ENCODE measurements around the gene PHPT1. TPM values are rescaled to one million over a fixed set of nuclear protein-coding genes. Genes with fewer than 3 reads are reported as not detected.

Gene PHPT1
- total and polyA plus RNA-seq, 2 of the 13 experiments (the other 11 are each of a cell fraction or from before 2014, with no cell fraction given): 189 to 192 TPM

DNA sequence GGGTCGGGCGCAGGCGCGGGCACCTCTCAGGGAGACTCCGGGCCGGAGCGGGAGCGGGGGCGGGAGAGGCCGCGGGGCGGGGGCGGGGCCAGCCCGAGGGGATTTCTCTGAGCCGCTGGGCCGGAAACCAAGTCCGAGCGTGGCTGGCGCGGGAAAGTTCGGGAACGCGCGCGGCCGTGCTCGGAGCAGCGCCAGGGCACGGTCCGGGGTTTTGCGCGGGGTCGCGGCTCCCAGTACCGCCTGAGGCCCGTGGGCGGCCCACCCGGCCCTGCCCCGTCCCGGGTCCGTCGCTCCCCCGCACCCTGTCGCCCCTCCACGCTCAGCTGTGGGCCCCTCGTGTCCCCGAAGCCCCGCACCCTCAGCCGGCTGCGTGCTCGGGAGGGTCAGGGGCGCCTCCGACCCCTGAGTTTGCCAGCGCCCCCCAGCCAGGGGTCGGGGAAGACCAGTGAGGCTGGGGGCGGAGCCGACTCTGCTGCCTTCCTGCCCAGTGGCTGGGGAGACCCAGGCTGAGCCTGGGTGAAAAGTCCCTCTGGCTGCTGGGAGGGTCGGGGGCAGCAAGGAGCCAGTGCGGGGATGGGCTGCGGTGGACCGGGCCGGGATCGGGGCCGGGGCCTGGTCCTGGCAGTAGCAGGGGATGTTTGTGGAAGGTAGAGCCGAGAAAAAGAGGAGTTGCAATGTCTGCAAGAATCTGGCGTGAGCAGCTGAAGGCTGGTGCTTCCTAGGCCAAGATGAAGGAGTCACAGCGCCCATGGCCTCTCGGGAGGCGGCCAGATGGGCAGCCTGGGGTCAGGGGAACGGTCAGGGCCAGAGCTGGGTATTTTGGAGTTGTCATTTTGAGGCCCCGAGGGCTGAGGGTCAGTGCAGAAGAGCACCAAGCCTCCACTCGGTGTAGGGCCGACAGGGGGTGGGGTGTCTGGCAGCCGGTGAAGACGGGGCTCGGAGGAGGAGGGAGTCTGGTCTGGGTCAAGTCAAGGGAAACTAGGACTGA lies 37.7 kb downstream of the PHPT1 start (continued):
- TF ChIP-seq NR2F1 (CRISPR knock-in tag; IDR thresholded peaks at IDR 0.05) (peak in 1 of 2 experiments; percentile 33; a peak in 1 of 4 replicates), PHF21A (CRISPR knock-in tag; IDR thresholded peaks at IDR 0.05) (no peak; the same call in 1 of the 2 replicates), PHF5A (CRISPR knock-in tag; IDR thresholded peaks at IDR 0.05; ENCODE audit: low read depth, unreplicated experiment) (no peak), U2AF1 (optimal IDR thresholded peaks at IDR 0.05; ENCODE audit: low read depth, low read length) (peak; percentile 24), ZFP41 (CRISPR knock-in tag; IDR thresholded peaks at IDR 0.05; ENCODE audit: borderline replicate concordance) (0 out of 2 replicates have a peak, but pooled peaks have one; percentile 22), ZNF776 (CRISPR knock-in tag; IDR thresholded peaks at IDR 0.05) (no peak), NFE2L1 (CRISPR knock-in tag; IDR thresholded peaks at IDR 0.05; ENCODE audit: borderline replicate concordance) (no peak), ZNF230 (CRISPR knock-in tag; IDR thresholded peaks at IDR 0.05) (peak; percentile 64; the same call in 1 of the 2 replicates), PAWR (CRISPR knock-in tag; IDR thresholded peaks at IDR 0.05; ENCODE audit: borderline replicate concordance) (no peak), AHR (CRISPR knock-in tag; IDR thresholded peaks at IDR 0.05) (no peak; the same call in 1 of the 2 replicates), MED1 (CRISPR knock-in tag; IDR thresholded peaks at IDR 0.05) (peak; percentile 27; the same call in 1 of the 2 replicates), SP1 (IDR thresholded peaks at IDR 0.05) (no peak), SP1 (CRISPR knock-in tag; IDR thresholded peaks at IDR 0.05) (no peak), SRSF9 (IDR thresholded peaks at IDR 0.05; ENCODE audit: borderline replicate concordance, insufficient read depth, low read depth, low read length, poor library complexity, severe bottlenecking) (no peak), TCF12 (IDR thresholded peaks at IDR 0.05) (no peak), TCF12 (CRISPR knock-in tag; IDR thresholded peaks at IDR 0.05) (no peak), ZNF713 (CRISPR knock-in tag; IDR thresholded peaks at IDR 0.05) (no peak)
- TF ChIP-seq, protein P1, sequence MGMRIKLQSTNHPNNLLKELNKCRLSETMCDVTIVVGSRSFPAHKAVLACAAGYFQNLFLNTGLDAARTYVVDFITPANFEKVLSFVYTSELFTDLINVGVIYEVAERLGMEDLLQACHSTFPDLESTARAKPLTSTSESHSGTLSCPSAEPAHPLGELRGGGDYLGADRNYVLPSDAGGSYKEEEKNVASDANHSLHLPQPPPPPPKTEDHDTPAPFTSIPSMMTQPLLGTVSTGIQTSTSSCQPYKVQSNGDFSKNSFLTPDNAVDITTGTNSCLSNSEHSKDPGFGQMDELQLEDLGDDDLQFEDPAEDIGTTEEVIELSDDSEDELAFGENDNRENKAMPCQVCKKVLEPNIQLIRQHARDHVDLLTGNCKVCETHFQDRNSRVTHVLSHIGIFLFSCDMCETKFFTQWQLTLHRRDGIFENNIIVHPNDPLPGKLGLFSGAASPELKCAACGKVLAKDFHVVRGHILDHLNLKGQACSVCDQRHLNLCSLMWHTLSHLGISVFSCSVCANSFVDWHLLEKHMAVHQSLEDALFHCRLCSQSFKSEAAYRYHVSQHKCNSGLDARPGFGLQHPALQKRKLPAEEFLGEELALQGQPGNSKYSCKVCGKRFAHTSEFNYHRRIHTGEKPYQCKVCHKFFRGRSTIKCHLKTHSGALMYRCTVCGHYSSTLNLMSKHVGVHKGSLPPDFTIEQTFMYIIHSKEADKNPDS (CRISPR knock-in tag; IDR thresholded peaks at IDR 0.05): 0 out of 2 replicates have a peak, but pooled peaks have one; percentile 71
- TF ChIP-seq, protein P2, sequence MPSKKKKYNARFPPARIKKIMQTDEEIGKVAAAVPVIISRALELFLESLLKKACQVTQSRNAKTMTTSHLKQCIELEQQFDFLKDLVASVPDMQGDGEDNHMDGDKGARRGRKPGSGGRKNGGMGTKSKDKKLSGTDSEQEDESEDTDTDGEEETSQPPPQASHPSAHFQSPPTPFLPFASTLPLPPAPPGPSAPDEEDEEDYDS (CRISPR knock-in tag; IDR thresholded peaks at IDR 0.05): 0 out of 2 replicates have a peak, but pooled peaks have one; percentile 21
- TF ChIP-seq, protein P3, sequence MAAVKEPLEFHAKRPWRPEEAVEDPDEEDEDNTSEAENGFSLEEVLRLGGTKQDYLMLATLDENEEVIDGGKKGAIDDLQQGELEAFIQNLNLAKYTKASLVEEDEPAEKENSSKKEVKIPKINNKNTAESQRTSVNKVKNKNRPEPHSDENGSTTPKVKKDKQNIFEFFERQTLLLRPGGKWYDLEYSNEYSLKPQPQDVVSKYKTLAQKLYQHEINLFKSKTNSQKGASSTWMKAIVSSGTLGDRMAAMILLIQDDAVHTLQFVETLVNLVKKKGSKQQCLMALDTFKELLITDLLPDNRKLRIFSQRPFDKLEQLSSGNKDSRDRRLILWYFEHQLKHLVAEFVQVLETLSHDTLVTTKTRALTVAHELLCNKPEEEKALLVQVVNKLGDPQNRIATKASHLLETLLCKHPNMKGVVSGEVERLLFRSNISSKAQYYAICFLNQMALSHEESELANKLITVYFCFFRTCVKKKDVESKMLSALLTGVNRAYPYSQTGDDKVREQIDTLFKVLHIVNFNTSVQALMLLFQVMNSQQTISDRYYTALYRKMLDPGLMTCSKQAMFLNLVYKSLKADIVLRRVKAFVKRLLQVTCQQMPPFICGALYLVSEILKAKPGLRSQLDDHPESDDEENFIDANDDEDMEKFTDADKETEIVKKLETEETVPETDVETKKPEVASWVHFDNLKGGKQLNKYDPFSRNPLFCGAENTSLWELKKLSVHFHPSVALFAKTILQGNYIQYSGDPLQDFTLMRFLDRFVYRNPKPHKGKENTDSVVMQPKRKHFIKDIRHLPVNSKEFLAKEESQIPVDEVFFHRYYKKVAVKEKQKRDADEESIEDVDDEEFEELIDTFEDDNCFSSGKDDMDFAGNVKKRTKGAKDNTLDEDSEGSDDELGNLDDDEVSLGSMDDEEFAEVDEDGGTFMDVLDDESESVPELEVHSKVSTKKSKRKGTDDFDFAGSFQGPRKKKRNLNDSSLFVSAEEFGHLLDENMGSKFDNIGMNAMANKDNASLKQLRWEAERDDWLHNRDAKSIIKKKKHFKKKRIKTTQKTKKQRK (IDR thresholded peaks at IDR 0.05; ENCODE audit: low read length): no peak
- TF ChIP-seq, protein P4, sequence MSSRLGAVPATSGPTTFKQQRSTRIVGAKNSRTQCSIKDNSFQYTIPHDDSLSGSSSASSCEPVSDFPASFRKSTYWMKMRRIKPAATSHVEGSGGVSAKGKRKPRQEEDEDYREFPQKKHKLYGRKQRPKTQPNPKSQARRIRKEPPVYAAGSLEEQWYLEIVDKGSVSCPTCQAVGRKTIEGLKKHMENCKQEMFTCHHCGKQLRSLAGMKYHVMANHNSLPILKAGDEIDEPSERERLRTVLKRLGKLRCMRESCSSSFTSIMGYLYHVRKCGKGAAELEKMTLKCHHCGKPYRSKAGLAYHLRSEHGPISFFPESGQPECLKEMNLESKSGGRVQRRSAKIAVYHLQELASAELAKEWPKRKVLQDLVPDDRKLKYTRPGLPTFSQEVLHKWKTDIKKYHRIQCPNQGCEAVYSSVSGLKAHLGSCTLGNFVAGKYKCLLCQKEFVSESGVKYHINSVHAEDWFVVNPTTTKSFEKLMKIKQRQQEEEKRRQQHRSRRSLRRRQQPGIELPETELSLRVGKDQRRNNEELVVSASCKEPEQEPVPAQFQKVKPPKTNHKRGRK (CRISPR knock-in tag; IDR thresholded peaks at IDR 0.05): no peak

Data from HepG2 (cell line).